Neural cell (in vitro differentiated cells): ENCODE data around the gene NCAM1. TPM values are rescaled to one million over a fixed set of nuclear protein-coding genes. Genes with fewer than 3 reads are reported as not detected.

Experiments
- H2AFZ ChIP-seq: fragments of 200-600, 300-800 bp; sonication (generic), shearing (Covaris generic); 2 replicates; pipeline ENCODE4 v1.6.0; 2014; ENCODE audit warnings: low read depth, mild to moderate bottlenecking, antibody characterized with exemption, low read length, moderate library complexity
- H3F3A ChIP-seq: fragments of 200-600 bp; shearing (Covaris generic); 2 replicates; pipeline ENCODE4 v1.6.1; 2016; ENCODE audit warnings: mild to moderate bottlenecking, moderate library complexity, mixed read lengths, antibody characterized with exemption, low read length; ENCODE audit not compliant: insufficient read depth, poor library complexity, severe bottlenecking
- H3K27ac ChIP-seq: fragments of 200-600, 300-800 bp; sonication (generic), shearing (Covaris generic); 2 replicates; pipeline ENCODE4 v1.5.1; 2014; ENCODE audit warnings: mild to moderate bottlenecking, low read length, moderate library complexity
- H3K27me3 ChIP-seq: fragments of 300-800, 200-600 bp; sonication (generic), shearing (Covaris generic); 2 replicates; pipeline ENCODE4 v1.6.0; 2014; ENCODE audit warnings: mild to moderate bottlenecking, low read depth, low read length, moderate library complexity; ENCODE audit not compliant: insufficient read depth
- H3K36me3 ChIP-seq: fragments of 300-800, 200-600 bp; sonication (generic), shearing (Covaris generic); 2 replicates; pipeline ENCODE4 v1.5.1; 2014; ENCODE audit warnings: mild to moderate bottlenecking, antibody characterized with exemption, low read length, moderate library complexity; ENCODE audit not compliant: insufficient read depth
- H3K4me2 ChIP-seq: fragments of 300-800, 200-600 bp; sonication (generic), shearing (Covaris generic); 2 replicates; pipeline ENCODE4 v1.6.0; 2014; ENCODE audit warnings: mild to moderate bottlenecking, low read length
- H3K4me3 ChIP-seq: fragments of 300-800, 200-600 bp; sonication (generic), shearing (Covaris generic); 2 replicates; pipeline ENCODE4 v1.5.1; 2014; ENCODE audit warnings: mild to moderate bottlenecking, low read length, moderate library complexity
- H3K79me2 ChIP-seq: fragments of 200-600 bp; shearing (Covaris generic); replicated peaks from 2 replicates; pipeline ENCODE4 v1.6.0; 2014; ENCODE audit warnings: mild to moderate bottlenecking, low read length, moderate library complexity; ENCODE audit not compliant: insufficient read depth
- H3K9ac ChIP-seq: fragments of 300-800, 200-600 bp; sonication (generic), shearing (Covaris generic); 2 replicates; pipeline ENCODE4 v1.6.1; 2016; ENCODE audit warnings: mild to moderate bottlenecking, low read length, mixed read lengths
- H3K9me2 ChIP-seq: fragments of 200-600 bp; shearing (Covaris generic); 2 replicates; pipeline ENCODE4 v1.6.1; 2016; ENCODE audit warnings: mild to moderate bottlenecking, low read length, mixed read lengths; ENCODE audit not compliant: insufficient read depth
- H3K9me3 ChIP-seq: fragments of 200-600, 300-800 bp; sonication (generic), shearing (Covaris generic); 2 replicates; pipeline ENCODE4 v1.6.1; 2016; ENCODE audit warnings: mild to moderate bottlenecking, mixed run types, low read length, moderate library complexity, mixed read lengths
- H4K20me1 ChIP-seq: fragments of 200-600 bp; shearing (Covaris generic); 2 replicates; pipeline ENCODE4 v1.6.1; 2016; ENCODE audit warnings: mild to moderate bottlenecking, mixed run types; ENCODE audit not compliant: insufficient read depth
- EP300 ChIP-seq: fragments of 450-650 bp; conservative IDR thresholded peaks from 2 replicates; pipeline ENCODE4 v1.6.1; 2014; ENCODE audit warnings: antibody characterized with exemption, mild to moderate bottlenecking, moderate library complexity; ENCODE audit not compliant: poor library complexity, severe bottlenecking
- EZH2 ChIP-seq: fragments of 200-600, 300-800 bp; shearing (Covaris generic), sonication (generic); IDR thresholded peaks from 2 replicates; pipeline ENCODE4 v1.6.1; 2014; ENCODE audit warnings: antibody characterized with exemption, low read length, borderline replicate concordance, mild to moderate bottlenecking; ENCODE audit not compliant: insufficient read depth, poor library complexity, severe bottlenecking
- MXI1 ChIP-seq: fragments of 450-650 bp; conservative IDR thresholded peaks from 2 replicates; pipeline ENCODE4 v1.6.1; 2014; ENCODE audit warnings: antibody characterized with exemption, mild to moderate bottlenecking; ENCODE audit not compliant: poor library complexity, severe bottlenecking
- POLR2AphosphoS5 ChIP-seq: IDR thresholded peaks from 2 replicates; pipeline ENCODE4 v1.6.1; 2012
- RAD21 ChIP-seq: fragments of 450-650 bp; conservative IDR thresholded peaks from 2 replicates; pipeline ENCODE4 v1.6.1; 2014; ENCODE audit warnings: antibody characterized with exemption, mild to moderate bottlenecking, moderate library complexity
- SMC3 ChIP-seq: fragments of 450-650 bp; conservative IDR thresholded peaks from 2 replicates; pipeline ENCODE4 v1.6.1; 2014; ENCODE audit warnings: antibody characterized with exemption, mild to moderate bottlenecking, moderate library complexity; ENCODE audit not compliant: poor library complexity
- TAF1 ChIP-seq: IDR thresholded peaks from 2 replicates; pipeline ENCODE4 v1.6.1; 2012; ENCODE audit warnings: low read depth
- polyA plus RNA-seq: library from polyadenylated mRNA; depleted of rRNA; stranded (reverse); fragments of >200 nt; gene quantifications from 2 replicates; pipeline ENCODE4 v1.2.3, GENCODE V29; 2014
- TF ChIP-seq, protein P1 (sequence below): fragments of 450-650 bp; IDR thresholded peaks from 2 replicates; pipeline ENCODE4 v1.5.1; 2014; ENCODE audit warnings: antibody characterized with exemption, mild to moderate bottlenecking, moderate library complexity; ENCODE audit not compliant: poor library complexity, severe bottlenecking
- TF ChIP-seq, protein P2 (sequence below): IDR thresholded peaks from 2 replicates; pipeline ENCODE4 v1.6.1; 2012; ENCODE audit warnings: borderline replicate concordance

Gene NCAM1
- polyA plus RNA-seq, 1 donor from 2014 or later, result 120 TPM

DNA sequence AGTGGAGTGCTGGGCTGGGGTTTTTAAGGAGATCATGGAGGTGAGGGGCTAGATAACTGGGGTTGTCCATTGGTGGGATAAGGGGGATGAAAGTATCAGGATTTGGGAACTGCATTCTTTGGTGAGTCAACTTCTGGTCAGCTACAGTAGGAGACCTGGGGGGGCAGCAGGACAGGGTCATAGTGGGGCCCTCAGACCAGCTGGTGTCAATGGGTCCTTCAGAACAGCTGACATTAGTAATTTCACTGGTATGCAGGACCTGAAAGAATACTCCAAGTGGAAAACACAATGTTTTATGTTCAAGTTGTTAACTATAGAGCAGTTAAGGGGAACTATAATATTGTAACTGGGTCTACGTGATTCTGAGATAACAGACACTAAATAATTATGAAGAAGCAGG is 350.3 kb downstream of the NCAM1 start:
- Histone ChIP-seq H3K9ac (no peak overlapping the region), H3K4me2 (no peak overlapping the region), H3K79me2 (no peaks in the 10 kb centered on the region), H4K20me1 (no peaks in the 10 kb centered on the region), H3K9me3 (no peaks in the 10 kb centered on the region), H3K4me3 (no peak overlapping the region), H2AFZ (no peak overlapping the region), H3K36me3 (no peaks in the 10 kb centered on the region), H3K27ac (no peak overlapping the region), H3F3A (no peaks in the 10 kb centered on the region), H3K9me2 (no peaks in the 10 kb centered on the region), H3K27me3 (no peaks in the 10 kb centered on the region)
- TF ChIP-seq POLR2AphosphoS5 (no peak), EP300 (no peak), RAD21 (no peak), TAF1 (no peak), MXI1 (no peak), SMC3 (no peak), EZH2 (no peak)
- TF ChIP-seq, protein P1, sequence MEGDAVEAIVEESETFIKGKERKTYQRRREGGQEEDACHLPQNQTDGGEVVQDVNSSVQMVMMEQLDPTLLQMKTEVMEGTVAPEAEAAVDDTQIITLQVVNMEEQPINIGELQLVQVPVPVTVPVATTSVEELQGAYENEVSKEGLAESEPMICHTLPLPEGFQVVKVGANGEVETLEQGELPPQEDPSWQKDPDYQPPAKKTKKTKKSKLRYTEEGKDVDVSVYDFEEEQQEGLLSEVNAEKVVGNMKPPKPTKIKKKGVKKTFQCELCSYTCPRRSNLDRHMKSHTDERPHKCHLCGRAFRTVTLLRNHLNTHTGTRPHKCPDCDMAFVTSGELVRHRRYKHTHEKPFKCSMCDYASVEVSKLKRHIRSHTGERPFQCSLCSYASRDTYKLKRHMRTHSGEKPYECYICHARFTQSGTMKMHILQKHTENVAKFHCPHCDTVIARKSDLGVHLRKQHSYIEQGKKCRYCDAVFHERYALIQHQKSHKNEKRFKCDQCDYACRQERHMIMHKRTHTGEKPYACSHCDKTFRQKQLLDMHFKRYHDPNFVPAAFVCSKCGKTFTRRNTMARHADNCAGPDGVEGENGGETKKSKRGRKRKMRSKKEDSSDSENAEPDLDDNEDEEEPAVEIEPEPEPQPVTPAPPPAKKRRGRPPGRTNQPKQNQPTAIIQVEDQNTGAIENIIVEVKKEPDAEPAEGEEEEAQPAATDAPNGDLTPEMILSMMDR, result no peak
- TF ChIP-seq, protein P2, sequence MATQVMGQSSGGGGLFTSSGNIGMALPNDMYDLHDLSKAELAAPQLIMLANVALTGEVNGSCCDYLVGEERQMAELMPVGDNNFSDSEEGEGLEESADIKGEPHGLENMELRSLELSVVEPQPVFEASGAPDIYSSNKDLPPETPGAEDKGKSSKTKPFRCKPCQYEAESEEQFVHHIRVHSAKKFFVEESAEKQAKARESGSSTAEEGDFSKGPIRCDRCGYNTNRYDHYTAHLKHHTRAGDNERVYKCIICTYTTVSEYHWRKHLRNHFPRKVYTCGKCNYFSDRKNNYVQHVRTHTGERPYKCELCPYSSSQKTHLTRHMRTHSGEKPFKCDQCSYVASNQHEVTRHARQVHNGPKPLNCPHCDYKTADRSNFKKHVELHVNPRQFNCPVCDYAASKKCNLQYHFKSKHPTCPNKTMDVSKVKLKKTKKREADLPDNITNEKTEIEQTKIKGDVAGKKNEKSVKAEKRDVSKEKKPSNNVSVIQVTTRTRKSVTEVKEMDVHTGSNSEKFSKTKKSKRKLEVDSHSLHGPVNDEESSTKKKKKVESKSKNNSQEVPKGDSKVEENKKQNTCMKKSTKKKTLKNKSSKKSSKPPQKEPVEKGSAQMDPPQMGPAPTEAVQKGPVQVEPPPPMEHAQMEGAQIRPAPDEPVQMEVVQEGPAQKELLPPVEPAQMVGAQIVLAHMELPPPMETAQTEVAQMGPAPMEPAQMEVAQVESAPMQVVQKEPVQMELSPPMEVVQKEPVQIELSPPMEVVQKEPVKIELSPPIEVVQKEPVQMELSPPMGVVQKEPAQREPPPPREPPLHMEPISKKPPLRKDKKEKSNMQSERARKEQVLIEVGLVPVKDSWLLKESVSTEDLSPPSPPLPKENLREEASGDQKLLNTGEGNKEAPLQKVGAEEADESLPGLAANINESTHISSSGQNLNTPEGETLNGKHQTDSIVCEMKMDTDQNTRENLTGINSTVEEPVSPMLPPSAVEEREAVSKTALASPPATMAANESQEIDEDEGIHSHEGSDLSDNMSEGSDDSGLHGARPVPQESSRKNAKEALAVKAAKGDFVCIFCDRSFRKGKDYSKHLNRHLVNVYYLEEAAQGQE, result no peak

DNA sequence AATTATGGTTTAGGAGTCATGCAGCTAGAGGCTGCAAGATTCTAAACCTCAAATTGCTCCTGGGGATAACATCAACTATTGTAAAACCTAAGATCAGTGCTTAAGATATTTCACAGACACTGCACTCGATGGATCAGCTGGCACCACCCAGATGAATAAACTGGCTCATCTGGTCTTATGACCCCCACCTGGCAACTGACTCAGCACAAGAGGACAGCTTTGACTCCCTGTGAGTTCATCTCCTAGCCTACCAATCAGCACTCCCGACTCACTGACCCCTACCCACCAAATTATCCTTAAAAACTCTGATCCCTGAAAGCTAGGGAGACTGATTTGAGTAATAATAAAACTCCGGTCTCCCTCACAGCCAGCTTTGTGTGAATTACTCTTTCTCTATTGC is 352.4 kb downstream of the NCAM1 start:
- Histone ChIP-seq H3K27ac (no peak overlapping the region), H3K27me3 (no peaks in the 10 kb centered on the region), H3K36me3 (no peaks in the 10 kb centered on the region), H3K79me2 (no peaks in the 10 kb centered on the region), H2AFZ (no peak overlapping the region), H4K20me1 (no peaks in the 10 kb centered on the region), H3K9me3 (no peaks in the 10 kb centered on the region), H3F3A (no peaks in the 10 kb centered on the region), H3K9ac (no peak overlapping the region), H3K9me2 (no peaks in the 10 kb centered on the region), H3K4me2 (no peak overlapping the region), H3K4me3 (peak overlapping the region; percentile 61)
- TF ChIP-seq EZH2, result no peak
- TF ChIP-seq POLR2AphosphoS5, result no peak
- TF ChIP-seq, protein P1, result no peak
- no peak for TF ChIP-seq MXI1
- TF ChIP-seq SMC3, result no peak
